ENCODE data around the gene KCNMA1.

The KCNMA1 gene

GRCh38 chr10:77571490-77571889, 66.1 kb downstream of the KCNMA1 start:
- peak overlapping the region; percentile 4 for H3K27ac ChIP-seq (ENCODE audit: low read length)
- no peaks in the 10 kb centered on the region for H3K9me3 ChIP-seq (ENCODE audit: control insufficient read depth in 2 of 2, low read length in 2 of 2)
- H3K27me3 ChIP-seq (ENCODE audit: control insufficient read depth in 1 of 2, insufficient read depth in 2 of 2, low read length in 2 of 2) = no peaks in the 10 kb centered on the region
- no peak overlapping the region for H3K9ac ChIP-seq (ENCODE audit: low read length in 2 of 2)
- no peaks in the 10 kb centered on the region for H3K36me3 ChIP-seq (ENCODE audit: control insufficient read depth in 2 of 2, insufficient read depth in 2 of 2, low read length in 2 of 2)
- H3K4me3 ChIP-seq (ENCODE audit: low read length in 2 of 2) = no peak overlapping the region
- H3K4me1 ChIP-seq (ENCODE audit: control insufficient read depth, insufficient read depth, low read length) = peaks cover 37% of the 10 kb centered on the region

GRCh38 chr10:77566914-77567566, 70.6 kb downstream of the KCNMA1 start:
- H3K4me1 ChIP-seq (ENCODE audit: control insufficient read depth, insufficient read depth, low read length) = peaks cover 53% of the 10 kb centered on the region
- H3K9me3 ChIP-seq (ENCODE audit: control insufficient read depth in 2 of 2, low read length in 2 of 2) = no peaks in the 10 kb centered on the region
- no peak overlapping the region for H3K27ac ChIP-seq (ENCODE audit: low read length)
- H3K4me3 ChIP-seq (ENCODE audit: low read length in 2 of 2) = no peak overlapping the region
- peaks cover 0 to 2% of the 10 kb centered on the region in 2 donors for H3K36me3 ChIP-seq (ENCODE audit: control insufficient read depth in 2 of 2, insufficient read depth in 2 of 2, low read length in 2 of 2)
- no peaks in the 10 kb centered on the region for H3K27me3 ChIP-seq (ENCODE audit: control insufficient read depth in 1 of 2, insufficient read depth in 2 of 2, low read length in 2 of 2)
- no peak overlapping the region for H3K9ac ChIP-seq (ENCODE audit: low read length in 2 of 2)

DNA sequence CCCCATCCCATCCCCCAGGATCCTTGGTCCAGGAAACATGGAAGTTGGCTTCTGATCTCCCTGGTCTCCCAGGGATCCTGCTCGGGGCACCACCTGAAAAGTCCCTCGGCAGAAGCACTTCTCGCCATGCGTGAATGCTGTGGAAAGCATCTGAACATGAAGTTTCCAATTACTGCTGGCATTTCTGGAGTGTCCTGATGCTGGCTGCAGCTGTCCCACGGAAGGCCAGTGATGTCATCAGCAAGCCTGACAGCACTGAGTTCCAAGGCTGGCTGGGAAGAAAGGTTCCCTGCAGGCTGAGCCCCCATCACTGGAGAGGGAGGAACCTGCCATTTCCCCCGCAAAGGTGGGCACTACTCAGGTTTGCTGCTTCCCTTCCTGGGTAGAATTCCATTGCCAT, 71.4 kb downstream of the KCNMA1 start:
- Histone ChIP-seq H3K4me3 (ENCODE audit: low read length in 2 of 2) (no peak overlapping the region), H3K27ac (ENCODE audit: low read length) (no peak overlapping the region), H3K9me3 (ENCODE audit: control insufficient read depth in 2 of 2, low read length in 2 of 2) (no peaks in the 10 kb centered on the region), H3K9ac (ENCODE audit: low read length in 2 of 2) (no peak overlapping the region), H3K4me1 (ENCODE audit: control insufficient read depth, insufficient read depth, low read length) (peaks cover 54% of the 10 kb centered on the region), H3K36me3 (ENCODE audit: control insufficient read depth in 2 of 2, insufficient read depth in 2 of 2, low read length in 2 of 2) (peaks cover 0 to 2% of the 10 kb centered on the region in 2 donors), H3K27me3 (ENCODE audit: control insufficient read depth in 1 of 2, insufficient read depth in 2 of 2, low read length in 2 of 2) (no peaks in the 10 kb centered on the region)

DNA sequence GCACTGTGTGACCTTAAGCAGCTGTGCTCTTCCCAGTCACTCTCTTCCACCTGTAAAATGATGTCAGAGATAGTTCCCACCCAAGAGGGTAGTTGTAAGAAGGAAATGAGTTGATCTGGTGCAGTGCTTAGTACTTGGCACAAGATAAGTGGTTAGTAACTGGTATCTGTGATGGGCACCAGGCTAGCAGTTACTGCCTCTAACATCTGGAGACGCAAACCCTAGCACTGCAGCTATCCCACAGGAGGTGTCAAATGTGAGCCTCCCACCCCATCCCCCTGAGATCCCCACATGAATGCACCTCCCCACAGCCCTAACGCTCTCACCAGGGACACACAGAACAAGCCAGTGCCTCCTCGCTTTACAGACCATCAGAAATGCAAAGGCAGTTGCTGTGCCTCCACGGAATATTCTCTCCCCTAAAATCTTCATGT, 72.0 kb downstream of the KCNMA1 start:
- peak overlapping the region; percentile 11 for H3K27ac ChIP-seq (ENCODE audit: low read length)
- no peak overlapping the region for H3K9ac ChIP-seq (ENCODE audit: low read length in 2 of 2)
- H3K4me3 ChIP-seq (ENCODE audit: low read length in 2 of 2) = no peak overlapping the region
- H3K4me1 ChIP-seq (ENCODE audit: control insufficient read depth, insufficient read depth, low read length) = peaks cover 55% of the 10 kb centered on the region
- H3K9me3 ChIP-seq (ENCODE audit: control insufficient read depth in 2 of 2, low read length in 2 of 2) = no peaks in the 10 kb centered on the region
- H3K27me3 ChIP-seq (ENCODE audit: control insufficient read depth in 1 of 2, insufficient read depth in 2 of 2, low read length in 2 of 2) = no peaks in the 10 kb centered on the region
- peaks cover 0 to 2% of the 10 kb centered on the region in 2 donors for H3K36me3 ChIP-seq (ENCODE audit: control insufficient read depth in 2 of 2, insufficient read depth in 2 of 2, low read length in 2 of 2)

GRCh38 chr10:77564731-77565589, 72.6 kb downstream of the KCNMA1 start:
- Histone ChIP-seq H3K9me3 (ENCODE audit: control insufficient read depth in 2 of 2, low read length in 2 of 2) (no peaks in the 10 kb centered on the region), H3K27ac (ENCODE audit: low read length) (peak overlapping the region; percentile 11), H3K4me3 (ENCODE audit: low read length in 2 of 2) (peak overlapping the region in 1 of 2 donors; percentile 22), H3K27me3 (ENCODE audit: control insufficient read depth in 1 of 2, insufficient read depth in 2 of 2, low read length in 2 of 2) (no peaks in the 10 kb centered on the region), H3K4me1 (ENCODE audit: control insufficient read depth, insufficient read depth, low read length) (peaks cover 58% of the 10 kb centered on the region), H3K36me3 (ENCODE audit: control insufficient read depth in 2 of 2, insufficient read depth in 2 of 2, low read length in 2 of 2) (peaks cover 0 to 2% of the 10 kb centered on the region in 2 donors), H3K9ac (ENCODE audit: low read length in 2 of 2) (no peak overlapping the region)

DNA sequence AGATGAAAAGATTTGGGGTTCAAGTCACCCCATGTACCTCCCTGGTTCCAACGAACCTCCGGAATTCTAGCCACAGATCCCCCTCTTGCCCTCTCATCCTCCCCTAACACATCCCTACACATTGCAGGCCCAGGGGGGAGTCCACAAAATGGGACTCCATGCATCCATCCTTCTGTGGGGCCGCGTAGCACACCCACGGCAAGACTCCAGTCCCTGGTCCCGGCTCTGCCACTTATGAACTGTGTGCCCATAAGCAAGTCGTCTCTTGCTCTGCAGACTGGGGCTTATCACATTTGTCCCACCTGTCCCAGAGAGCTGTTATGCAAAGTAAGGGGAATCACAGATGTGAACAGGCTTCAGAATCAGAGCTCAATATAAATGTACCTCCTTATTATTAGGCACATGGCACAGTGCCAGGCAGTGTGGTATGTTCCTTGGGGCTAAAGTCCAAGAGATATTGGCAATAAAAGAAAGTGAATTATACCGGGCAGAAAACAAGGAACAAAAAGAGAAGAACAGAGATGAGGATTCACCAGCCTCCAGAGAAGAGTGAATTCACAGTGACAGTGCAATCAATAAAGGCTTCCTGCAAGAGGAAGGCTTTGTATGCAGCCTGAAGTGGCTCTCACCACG, 73.9 kb downstream of the KCNMA1 start:
- Histone ChIP-seq H3K27ac (ENCODE audit: low read length) (peak overlapping the region; percentile 37), H3K4me1 (ENCODE audit: control insufficient read depth, insufficient read depth, low read length) (peaks cover 64% of the 10 kb centered on the region), H3K9ac (ENCODE audit: low read length in 2 of 2) (no peak overlapping the region), H3K36me3 (ENCODE audit: control insufficient read depth in 2 of 2, insufficient read depth in 2 of 2, low read length in 2 of 2) (peaks cover 0 to 2% of the 10 kb centered on the region in 2 donors), H3K9me3 (ENCODE audit: control insufficient read depth in 2 of 2, low read length in 2 of 2) (no peaks in the 10 kb centered on the region), H3K4me3 (ENCODE audit: low read length in 2 of 2) (no peak overlapping the region), H3K27me3 (ENCODE audit: control insufficient read depth in 1 of 2, insufficient read depth in 2 of 2, low read length in 2 of 2) (no peaks in the 10 kb centered on the region)

GRCh38 chr10:77562742-77563141, 74.9 kb downstream of the KCNMA1 start:
- H3K27me3 ChIP-seq (ENCODE audit: control insufficient read depth in 1 of 2, insufficient read depth in 2 of 2, low read length in 2 of 2) = no peaks in the 10 kb centered on the region
- no peak overlapping the region for H3K27ac ChIP-seq (ENCODE audit: low read length)
- peaks cover 68% of the 10 kb centered on the region for H3K4me1 ChIP-seq (ENCODE audit: control insufficient read depth, insufficient read depth, low read length)

DNA sequence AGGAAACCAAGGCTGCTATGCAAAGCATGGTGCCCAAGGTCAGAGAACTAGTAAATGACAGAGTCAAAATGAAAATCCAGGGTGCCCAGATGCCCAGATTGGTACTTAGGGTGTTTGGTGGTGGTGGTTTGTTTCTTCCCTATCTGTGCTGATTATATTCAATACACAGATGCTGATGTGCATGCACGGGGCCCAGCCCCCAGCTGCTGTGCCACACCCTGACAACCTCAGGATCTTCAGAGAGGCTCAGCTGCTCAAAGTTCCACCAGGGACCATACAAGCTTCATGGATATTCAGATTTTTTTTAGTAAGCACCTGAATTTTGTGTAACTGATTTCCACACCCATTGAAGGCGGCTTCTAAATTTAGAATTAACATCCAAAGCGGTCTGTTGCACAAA, 75.6 kb downstream of the KCNMA1 start:
- Histone ChIP-seq H3K27ac (ENCODE audit: low read length) (no peak overlapping the region), H3K9me3 (ENCODE audit: control insufficient read depth in 2 of 2, low read length in 2 of 2) (no peaks in the 10 kb centered on the region), H3K36me3 (ENCODE audit: control insufficient read depth in 2 of 2, insufficient read depth in 2 of 2, low read length in 2 of 2) (peaks cover 0 to 2% of the 10 kb centered on the region in 2 donors), H3K27me3 (ENCODE audit: control insufficient read depth in 1 of 2, insufficient read depth in 2 of 2, low read length in 2 of 2) (no peaks in the 10 kb centered on the region), H3K4me3 (ENCODE audit: low read length in 2 of 2) (no peak overlapping the region), H3K4me1 (ENCODE audit: control insufficient read depth, insufficient read depth, low read length) (peaks cover 67% of the 10 kb centered on the region), H3K9ac (ENCODE audit: low read length in 2 of 2) (no peak overlapping the region)

More at GRCh38 chr10:77562742-77563141, 74.9 kb downstream of the KCNMA1 start:
- no peaks in the 10 kb centered on the region for H3K9me3 ChIP-seq (ENCODE audit: control insufficient read depth in 2 of 2, low read length in 2 of 2)
- H3K36me3 ChIP-seq (ENCODE audit: control insufficient read depth in 2 of 2, insufficient read depth in 2 of 2, low read length in 2 of 2) = peaks cover 0 to 2% of the 10 kb centered on the region in 2 donors
- no peak overlapping the region for H3K9ac ChIP-seq (ENCODE audit: low read length in 2 of 2)
- H3K4me3 ChIP-seq (ENCODE audit: low read length in 2 of 2) = no peak overlapping the region

DNA sequence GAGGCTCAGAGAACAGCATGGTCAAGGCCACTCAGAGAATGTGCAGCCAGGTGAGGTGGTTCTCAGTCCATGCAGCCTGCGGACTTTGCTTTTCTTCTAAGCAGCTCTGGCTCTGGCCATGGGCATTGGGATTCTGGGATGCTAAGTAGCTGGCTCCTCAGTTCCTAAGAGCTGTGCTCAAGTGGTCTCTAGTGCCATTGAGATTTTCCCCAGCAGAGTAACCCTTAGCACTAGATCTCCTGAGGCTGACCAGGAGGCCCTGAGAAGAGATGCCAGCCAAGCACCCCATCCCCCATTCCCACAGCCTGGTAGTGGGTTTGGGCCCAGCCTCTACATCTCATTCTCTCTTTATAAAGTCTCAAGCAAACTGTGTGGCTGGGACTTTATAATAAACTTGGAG, 77.1 kb downstream of the KCNMA1 start:
- no peak overlapping the region for H3K9ac ChIP-seq (ENCODE audit: low read length in 2 of 2)
- H3K4me1 ChIP-seq (ENCODE audit: control insufficient read depth, insufficient read depth, low read length) = peaks cover 69% of the 10 kb centered on the region
- no peak overlapping the region for H3K27ac ChIP-seq (ENCODE audit: low read length)
- H3K27me3 ChIP-seq (ENCODE audit: control insufficient read depth in 1 of 2, insufficient read depth in 2 of 2, low read length in 2 of 2) = no peaks in the 10 kb centered on the region
- no peaks in the 10 kb centered on the region for H3K36me3 ChIP-seq (ENCODE audit: control insufficient read depth in 2 of 2, insufficient read depth in 2 of 2, low read length in 2 of 2)
- H3K4me3 ChIP-seq (ENCODE audit: low read length in 2 of 2) = no peak overlapping the region
- H3K9me3 ChIP-seq (ENCODE audit: control insufficient read depth in 2 of 2, low read length in 2 of 2) = no peaks in the 10 kb centered on the region

GRCh38 chr10:77560052-77560451, 77.6 kb downstream of the KCNMA1 start:
- no peaks in the 10 kb centered on the region for H3K9me3 ChIP-seq (ENCODE audit: control insufficient read depth in 2 of 2, low read length in 2 of 2)
- no peak overlapping the region for H3K27ac ChIP-seq (ENCODE audit: low read length)
- no peaks in the 10 kb centered on the region for H3K27me3 ChIP-seq (ENCODE audit: control insufficient read depth in 1 of 2, insufficient read depth in 2 of 2, low read length in 2 of 2)
- H3K36me3 ChIP-seq (ENCODE audit: control insufficient read depth in 2 of 2, insufficient read depth in 2 of 2, low read length in 2 of 2) = no peaks in the 10 kb centered on the region
- peaks cover 68% of the 10 kb centered on the region for H3K4me1 ChIP-seq (ENCODE audit: control insufficient read depth, insufficient read depth, low read length)
- H3K4me3 ChIP-seq (ENCODE audit: low read length in 2 of 2) = no peak overlapping the region
- no peak overlapping the region for H3K9ac ChIP-seq (ENCODE audit: low read length in 2 of 2)
